Activated naive CD4-positive, alpha-beta T cell (primary cell): ENCODE data around the gene PAK6.

ENCODE experiments used
- DNase-seq, 4 experiments: peaks; one replicate each; lab custom pipeline; 2025; lab: John Stamatoyannopoulos, UW

The PAK6 gene

GRCh38 chr15:40255033-40255432 lies 16.2 kb downstream of the PAK6 start:
- no peak for DNase-seq

GRCh38 chr15:40256638-40257235 lies 17.9 kb downstream of the PAK6 start:
- DNase-seq, result no peak

- no peak for DNase-seq
These were observed 19.0 kb downstream of the PAK6 start for GRCh38 chr15:40257656-40258450.

- no peak for DNase-seq
These were observed 19.7 kb downstream of the PAK6 start for GRCh38 chr15:40258544-40258943.

- no peak for DNase-seq
These were observed 20.2 kb downstream of the PAK6 start for GRCh38 chr15:40259021-40259420.

GRCh38 chr15:40263024-40263754 lies 24.3 kb downstream of the PAK6 start:
- DNase-seq, result no peak

- DNase-seq, result no peak
These were observed 25.7 kb downstream of the PAK6 start for GRCh38 chr15:40264321-40265153.

GRCh38 chr15:40265355-40265754 lies 26.5 kb downstream of the PAK6 start:
- DNase-seq, result no peak

GRCh38 chr15:40265875-40266274 lies 27.0 kb downstream of the PAK6 start:
- no peak for DNase-seq

- no peak for DNase-seq
These were observed 28.0 kb downstream of the PAK6 start for GRCh38 chr15:40266828-40267304.

GRCh38 chr15:40267670-40268069 lies 28.8 kb downstream of the PAK6 start:
- DNase-seq, result no peak

GRCh38 chr15:40269604-40270003 lies 30.7 kb downstream of the PAK6 start:
- DNase-seq, result no peak

GRCh38 chr15:40270246-40270995 lies 31.6 kb downstream of the PAK6 start:
- DNase-seq, result no peak

GRCh38 chr15:40271685-40272484 lies 33.0 kb downstream of the PAK6 start:
- no peak for DNase-seq

GRCh38 chr15:40272485-40273056 lies 33.7 kb downstream of the PAK6 start:
- no peak for DNase-seq

GRCh38 chr15:40273428-40273827 lies 34.6 kb downstream of the PAK6 start:
- no peak for DNase-seq

GRCh38 chr15:40274350-40275274 lies 35.7 kb downstream of the PAK6 start:
- DNase-seq, result peak; percentile 77 to 87 (median 86)

- no peak for DNase-seq
These were observed 36.7 kb downstream of the PAK6 start for GRCh38 chr15:40275523-40275922.

- no peak for DNase-seq
These were observed 37.1 kb downstream of the PAK6 start for GRCh38 chr15:40275954-40276353.
